ENCODE data around the gene NHP2. TPM values are rescaled to one million over a fixed set of nuclear protein-coding genes. Genes with fewer than 3 reads are reported as not detected.
A peak's percentile ranks its signal among the peaks of the same experiment; 100 is the strongest.

Gene NHP2
- total and polyA plus RNA-seq, 9 of the 15 experiments (the other 6 are each of a cell fraction or from before 2014, with no cell fraction given), result 52.8 to 622 (median 144) TPM

- 8% methylated on average over 3 of the region's 3 CpGs for WGBS (ENCODE audit: insufficient coverage, low coverage, missing lambda C conversion rate)
- peaks cover 28 to 77% of the 10 kb centered on the region in 2 experiments for H3K4me1 ChIP-seq (replicated peaks in 1 of 2; ENCODE audit: control insufficient read depth in 2 of 2, insufficient read depth in 2 of 2, low read length in 2 of 2)
- no peak for ATAC-seq
- in situ Hi-C loops (cut with MboI) (no loop called here), intact Hi-C loops (cut with micrococcal nuclease) (no loop called here)
- H3K9me3 ChIP-seq (replicated peaks; ENCODE audit: control insufficient read depth, insufficient read depth, low read depth, low read length), result no peaks in the 10 kb centered on the region
- no peak for FAIRE-seq
- peak overlapping the region; percentile 88 for H3K27ac ChIP-seq (ENCODE audit: extremely low read depth, low read depth, low read length)
- H3K9me1 ChIP-seq (ENCODE audit: control insufficient read depth, insufficient read depth, low read length), result no peaks in the 10 kb centered on the region
- CTCF ChIA-PET (ENCODE audit: low intra/inter-chr PET ratio), result no interaction called here
- H3K36me3 ChIP-seq (ENCODE audit: control insufficient read depth, insufficient read depth, low read length), result peaks cover 18% of the 10 kb centered on the region; the same call in 2 of the 3 replicates
- H3K27me3 ChIP-seq (ENCODE audit: control insufficient read depth in 2 of 2, insufficient read depth in 2 of 2, low read length in 2 of 2), result no peaks in the 10 kb centered on the region
- H3K4me3 ChIP-seq, result no peak overlapping the region
- no TSS peak for BruUV-seq (replicated peaks)
- peak overlapping the region; percentile 71 for H3K4me2 ChIP-seq (ENCODE audit: insufficient read depth, low read length)
- peak in 2 of 4 experiments; percentile 50 to 77 for DNase-seq (ENCODE audit: extremely low read depth in 1 of 4, low spot score in 3 of 4)
- POLR2A ChIA-PET, result interaction anchor here (0.9 kb wide), 1 partner anchor 13 kb away, joined by 4 read pairs; the partner anchor contains the start of gene N4BP3
- H3K9ac ChIP-seq (ENCODE audit: insufficient read depth in 1 of 2, low read depth in 2 of 2, low read length in 2 of 2), result peak overlapping the region in 1 of 2 experiments; percentile 60; a peak in 3 of 4 replicates
- peaks cover 15% of the 10 kb centered on the region for H3K79me2 ChIP-seq (ENCODE audit: control insufficient read depth, insufficient read depth, low read length)
- H4K20me1 ChIP-seq (replicated peaks; ENCODE audit: control insufficient read depth, insufficient read depth, low read length), result peaks cover 1% of the 10 kb centered on the region; the same call in 1 of the 2 replicates
- H2AFZ ChIP-seq (ENCODE audit: low read depth, low read length), result 0 out of 2 replicates have a peak overlapping the region, but pooled peaks have one; percentile 33
- TF ChIP-seq ZNF311 (CRISPR knock-in tag; IDR thresholded peaks at IDR 0.05), result no peak
- no peak for TF ChIP-seq SETDB1 (IDR thresholded peaks at IDR 0.05; ENCODE audit: low read length)
- no peak for TF ChIP-seq ZNF780A (CRISPR knock-in tag; IDR thresholded peaks at IDR 0.05)
- TF ChIP-seq ZNF239 (CRISPR knock-in tag; IDR thresholded peaks at IDR 0.05), result no peak
- TF ChIP-seq ZNF197 (CRISPR knock-in tag; IDR thresholded peaks at IDR 0.05; ENCODE audit: low read depth), result no peak
- TF ChIP-seq GATA2 (CRISPR knock-in tag; IDR thresholded peaks at IDR 0.05), result no peak
- 0 out of 4 replicates have a peak, but pooled peaks of 1 of the 2 experiments have one; percentile 14 for TF ChIP-seq KDM1A (IDR thresholded peaks at IDR 0.05)
- TF ChIP-seq ZBTB43 (CRISPR knock-in tag; IDR thresholded peaks at IDR 0.05), result no peak
- TF ChIP-seq MLX (CRISPR knock-in tag; conservative IDR thresholded peaks at IDR 0.05), result no peak
- TF ChIP-seq RBM25 (IDR thresholded peaks at IDR 0.05; ENCODE audit: low read depth, low read length, severe bottlenecking), result no peak
- no peak for TF ChIP-seq ZNF57 (CRISPR knock-in tag; IDR thresholded peaks at IDR 0.05)
- peak; percentile 62 for TF ChIP-seq ARID1B (IDR thresholded peaks at IDR 0.05)
- no peak for TF ChIP-seq FUS (optimal IDR thresholded peaks at IDR 0.05; ENCODE audit: low read depth, low read length)
- TF ChIP-seq PBX2 (CRISPR knock-in tag; IDR thresholded peaks at IDR 0.05; ENCODE audit: low read depth), result no peak
- TF ChIP-seq PBX2 (tag; conservative IDR thresholded peaks at IDR 0.05; ENCODE audit: low read depth), result no peak
- TF ChIP-seq CBX8 (IDR thresholded peaks at IDR 0.05; ENCODE audit: borderline replicate concordance, extremely low read depth, low read depth, low read length, poor library complexity, severe bottlenecking), result no peak
- no peak for TF ChIP-seq PRPF4 (IDR thresholded peaks at IDR 0.05; ENCODE audit: insufficient read depth, low read depth, low read length, poor library complexity, severe bottlenecking)
- no peak for TF ChIP-seq ZNF24 (IDR thresholded peaks at IDR 0.05)
- no peak for TF ChIP-seq SP2 (IDR thresholded peaks at IDR 0.05; ENCODE audit: extremely low read depth, low read depth, low read length, poor library complexity, severe bottlenecking)
- no peak for TF ChIP-seq ZSCAN32 (CRISPR knock-in tag; IDR thresholded peaks at IDR 0.05)
Observed at GRCh38 chr5:178126556-178126955, 27.1 kb downstream of the NHP2 start.

Data from K562 (cell line).